GM12873 (cell line): Measurements from ENCODE around the gene C2CD3.

ENCODE experiments used
- CTCF ChIP-seq: IDR thresholded peaks from 2 replicates; pipeline ENCODE4 v1.5.1; 2012; ENCODE audit warnings: low read depth, mild to moderate bottlenecking, moderate library complexity, low read length, control low read depth; ENCODE audit not compliant: insufficient read depth; ENCODE audit errors: missing control alignments

The C2CD3 gene

GRCh38 chr11:74132833-74133232, 38.0 kb downstream of the C2CD3 start:
- TF ChIP-seq CTCF = no peak

- no peak for TF ChIP-seq CTCF
Measured at GRCh38 chr11:74123008-74123448, 47.8 kb downstream of the C2CD3 start.

- no peak for TF ChIP-seq CTCF
Measured at GRCh38 chr11:74121804-74122203, 49.0 kb downstream of the C2CD3 start.

- TF ChIP-seq CTCF = no peak
Measured at GRCh38 chr11:74116719-74117118, 54.1 kb downstream of the C2CD3 start.

GRCh38 chr11:74112877-74113276, 57.9 kb downstream of the C2CD3 start:
- no peak for TF ChIP-seq CTCF

GRCh38 chr11:74106124-74106523, 64.7 kb downstream of the C2CD3 start:
- no peak for TF ChIP-seq CTCF

GRCh38 chr11:74102321-74102720, 68.5 kb downstream of the C2CD3 start:
- TF ChIP-seq CTCF = no peak
